CD4-positive, alpha-beta memory T cell (primary cell): ENCODE measurements around the gene GNB1L. TPM values are rescaled to one million over a fixed set of nuclear protein-coding genes. Genes with fewer than 3 reads are reported as not detected.

Source experiments
- CTCF ChIA-PET: fragments of 350-600 bp; sonication (Branson Sonifier 250); formaldehyde crosslinking; loops from one replicate; lab custom pipeline; 2021; ENCODE audit warnings: inconsistent platforms; ENCODE audit not compliant: partially characterized antibody; lab: Charles Lee
- POLR2A ChIA-PET: fragments of 350-600 bp; sonication (Branson Sonifier 250); formaldehyde crosslinking; loops from one replicate; lab custom pipeline; 2021; ENCODE audit not compliant: partially characterized antibody; lab: Charles Lee
- DNase-seq, 5 donors: peaks; one replicate each; pipeline versions ENCODE4 v3.0.0 to v3.0.0-alpha.2; 2020 to 2022; ENCODE audit warnings: mixed read lengths in 1 of 5
- H3K27ac ChIP-seq: one replicate; pipeline ENCODE4 v1.7.0; 2013; ENCODE audit warnings: low read depth, low read length
- H3K27me3 ChIP-seq: 2 replicates; pipeline ENCODE4 v1.7.0; 2013; ENCODE audit warnings: mild to moderate bottlenecking, low read length, moderate library complexity; ENCODE audit not compliant: insufficient read depth
- H3K36me3 ChIP-seq: 2 replicates; pipeline ENCODE4 v1.7.0; 2013; ENCODE audit warnings: mild to moderate bottlenecking, low read length, moderate library complexity; ENCODE audit not compliant: insufficient read depth
- H3K4me1 ChIP-seq: 2 replicates; pipeline ENCODE4 v1.7.0; 2013; ENCODE audit warnings: mild to moderate bottlenecking, low read length, moderate library complexity; ENCODE audit not compliant: insufficient read depth
- H3K4me3 ChIP-seq, 2 donors: one replicate each; pipeline ENCODE4 v1.7.0; 2013; ENCODE audit warnings: low read length in 2 of 2, mild to moderate bottlenecking in 1 of 2
- H3K9me3 ChIP-seq, 2 donors: one replicate each; pipeline ENCODE4 v1.7.0; 2013; ENCODE audit warnings: low read length in 2 of 2, control low read depth in 1 of 2; ENCODE audit not compliant: control insufficient read depth in 1 of 2
- H3K27ac Mint-ChIP-seq, 7 donors: one replicate each; pipeline ENCODE4 v1.8.0; 2020 to 2021; ENCODE audit warnings: mixed read lengths in 7 of 7, mild to moderate bottlenecking in 6 of 7, inconsistent platforms in 3 of 7, moderate library complexity in 3 of 7
- H3K27me3 Mint-ChIP-seq, 2 donors: one replicate each; pipeline ENCODE4 v1.8.0; 2020 to 2021; ENCODE audit warnings: mixed read lengths in 2 of 2
- H3K36me3 Mint-ChIP-seq, 2 donors: one replicate each; pipeline ENCODE4 v1.8.0; 2020 to 2021; ENCODE audit warnings: mixed read lengths in 2 of 2, inconsistent platforms in 1 of 2, mild to moderate bottlenecking in 1 of 2
- H3K4me1 Mint-ChIP-seq, 4 donors: one replicate each; pipeline ENCODE4 v1.8.0; 2020 to 2021; ENCODE audit warnings: mixed read lengths in 4 of 4, mild to moderate bottlenecking in 1 of 4
- H3K4me3 Mint-ChIP-seq, 8 donors: one replicate each; pipeline ENCODE4 v1.8.0; 2020 to 2021; ENCODE audit warnings: mixed read lengths in 8 of 8, mild to moderate bottlenecking in 7 of 8, moderate library complexity in 6 of 8, inconsistent platforms in 3 of 8
- H3K9me3 Mint-ChIP-seq, 8 donors: one replicate each; pipeline ENCODE4 v1.8.0; 2020 to 2021; ENCODE audit warnings: mixed read lengths in 8 of 8, mild to moderate bottlenecking in 5 of 8, inconsistent platforms in 3 of 8, moderate library complexity in 1 of 8
- intact Hi-C: fragments of 100-400 bp; cut with micrococcal nuclease; formaldehyde crosslinking; loops from one replicate; pipeline ENCODE4 v1.15.1; 2023
- polyA plus RNA-seq, 2 donors: library from polyadenylated mRNA; unstranded; fragments of 300-500 nt; fragmentation: Illumina TruSeq; gene quantifications; one replicate each; pipeline ENCODE4 v1.2.3, GENCODE V29; 2021
- total RNA-seq, 2 experiments: library from RNA; stranded (reverse); gene quantifications; one replicate each; pipeline ENCODE4 v1.2.3, GENCODE V29; 2021

Gene GNB1L
- total and polyA plus RNA-seq, 4 experiments from 2014 or later = 7.9 to 14.6 (median 10.7) TPM

GRCh38 chr22:19815093-19815822, 39.4 kb downstream of the GNB1L start:
- Mint-ChIP-seq H3K27ac (no peak overlapping the region), H3K4me1 (peaks cover 0 to 10% (median under 1%) of the 10 kb centered on the region in 4 donors), H3K27me3 (no peaks in the 10 kb centered on the region), H3K9me3 (no peaks in the 10 kb centered on the region), H3K4me3 (no peak overlapping the region), H3K36me3 (peaks cover 10 to 16% of the 10 kb centered on the region in 2 donors)
- Histone ChIP-seq H3K9me3 (no peaks in the 10 kb centered on the region), H3K4me1 (peaks cover 6% of the 10 kb centered on the region), H3K27me3 (no peaks in the 10 kb centered on the region), H3K4me3 (no peak overlapping the region), H3K36me3 (peaks cover 3% of the 10 kb centered on the region), H3K27ac (no peak overlapping the region)
- POLR2A ChIA-PET = no interaction called here
- DNase-seq = no peak
- CTCF ChIA-PET = interaction anchor here (1.1 kb wide), 1 partner anchor 85 kb away, joined by 3 read pairs; no protein-coding TSS in a partner anchor
- intact Hi-C loops = no loop called here

GRCh38 chr22:19814428-19814827, 40.2 kb downstream of the GNB1L start:
- Histone ChIP-seq H3K4me1 (peaks cover 6% of the 10 kb centered on the region), H3K27me3 (no peaks in the 10 kb centered on the region), H3K9me3 (no peaks in the 10 kb centered on the region), H3K4me3 (no peak overlapping the region), H3K27ac (no peak overlapping the region), H3K36me3 (no peaks in the 10 kb centered on the region)
- ChIA-PET POLR2A (no interaction called here), CTCF (interaction anchor here (1.1 kb wide), 1 partner anchor 84 kb away, joined by 3 read pairs; no protein-coding TSS in a partner anchor)
- Mint-ChIP-seq H3K27ac (no peak overlapping the region), H3K27me3 (no peaks in the 10 kb centered on the region), H3K36me3 (peaks cover 8 to 16% of the 10 kb centered on the region in 2 donors), H3K9me3 (no peaks in the 10 kb centered on the region), H3K4me1 (peaks cover 0 to 10% (median under 1%) of the 10 kb centered on the region in 4 donors), H3K4me3 (no peak overlapping the region)
- no peak for DNase-seq
- intact Hi-C loops = no loop called here

- Mint-ChIP-seq H3K27ac (peak overlapping the region in 1 of 7 donors; percentile 72), H3K27me3 (no peaks in the 10 kb centered on the region), H3K36me3 (peaks cover 8 to 16% of the 10 kb centered on the region in 2 donors), H3K9me3 (no peaks in the 10 kb centered on the region), H3K4me3 (no peak overlapping the region), H3K4me1 (peaks cover 0 to 10% (median under 1%) of the 10 kb centered on the region in 4 donors)
- Histone ChIP-seq H3K27me3 (no peaks in the 10 kb centered on the region), H3K4me1 (peaks cover 6% of the 10 kb centered on the region), H3K27ac (no peak overlapping the region), H3K4me3 (no peak overlapping the region), H3K36me3 (no peaks in the 10 kb centered on the region), H3K9me3 (no peaks in the 10 kb centered on the region)
- intact Hi-C loops = no loop called here
- ChIA-PET CTCF (no interaction called here), POLR2A (no interaction called here)
- no peak for DNase-seq
These were observed 41.8 kb downstream of the GNB1L start for GRCh38 chr22:19812910-19813309.

GRCh38 chr22:19811811-19812771, 42.6 kb downstream of the GNB1L start:
- Mint-ChIP-seq H3K27me3 (no peaks in the 10 kb centered on the region), H3K4me1 (peaks cover 0 to 10% (median under 1%) of the 10 kb centered on the region in 4 donors), H3K4me3 (no peak overlapping the region), H3K9me3 (no peaks in the 10 kb centered on the region), H3K27ac (no peak overlapping the region), H3K36me3 (peaks cover 11 to 16% of the 10 kb centered on the region in 2 donors)
- ChIA-PET CTCF (interaction anchor here (2.2 kb wide), 1 partner anchor 82 kb away, joined by 6 read pairs; no protein-coding TSS in a partner anchor), POLR2A (interaction anchor here (1.5 kb wide), 1 partner anchor 43 kb away, joined by 4 read pairs; the partner anchor contains the start of genes GNB1L and RTL10)
- no peak overlapping the region for H3K27ac ChIP-seq
- H3K4me1 ChIP-seq = peaks cover 11% of the 10 kb centered on the region
- H3K27me3 ChIP-seq = no peaks in the 10 kb centered on the region
- DNase-seq = no peak
- H3K9me3 ChIP-seq = no peaks in the 10 kb centered on the region
- intact Hi-C loops = no loop called here
- no peaks in the 10 kb centered on the region for H3K36me3 ChIP-seq
- no peak overlapping the region for H3K4me3 ChIP-seq

- peaks cover 2% of the 10 kb centered on the region for H3K36me3 ChIP-seq
- no peaks in the 10 kb centered on the region for H3K9me3 ChIP-seq
- H3K27ac ChIP-seq = no peak overlapping the region
- CTCF ChIA-PET = interaction anchor here (2.2 kb wide), 1 partner anchor 81 kb away, joined by 6 read pairs; no protein-coding TSS in a partner anchor
- DNase-seq = no peak
- no peaks in the 10 kb centered on the region for H3K27me3 Mint-ChIP-seq
- no peaks in the 10 kb centered on the region for H3K27me3 ChIP-seq
- H3K4me1 Mint-ChIP-seq = peaks cover 0 to 10% (median under 1%) of the 10 kb centered on the region in 4 donors
- no peak overlapping the region for H3K4me3 Mint-ChIP-seq
- H3K9me3 Mint-ChIP-seq = no peaks in the 10 kb centered on the region
- H3K4me3 ChIP-seq = no peak overlapping the region
- intact Hi-C loops = no loop called here
- H3K4me1 ChIP-seq = peaks cover 19% of the 10 kb centered on the region
- POLR2A ChIA-PET = interaction anchor here (1.0 to 1.5 kb wide), 2 partner anchors 13 to 44 kb away, joined by 3 to 4 read pairs; partner anchors contain the start of genes GNB1L and RTL10
- peak overlapping the region in 2 of 7 donors; percentile 13 to 16 for H3K27ac Mint-ChIP-seq
- H3K36me3 Mint-ChIP-seq = peaks cover 11 to 15% of the 10 kb centered on the region in 2 donors
These were observed 43.5 kb downstream of the GNB1L start for GRCh38 chr22:19811211-19811621.

- intact Hi-C loops = no loop called here
- DNase-seq = peak in 2 of 5 donors; percentile 5 to 12
- Mint-ChIP-seq H3K27ac (peak overlapping the region in 1 of 7 donors; percentile 13), H3K9me3 (no peaks in the 10 kb centered on the region), H3K4me3 (no peak overlapping the region), H3K36me3 (peaks cover 12 to 15% of the 10 kb centered on the region in 2 donors), H3K4me1 (peaks cover 0 to 10% (median 0%) of the 10 kb centered on the region in 4 donors), H3K27me3 (no peaks in the 10 kb centered on the region)
- POLR2A ChIA-PET = interaction anchor here (1.0 to 1.5 kb wide), 2 partner anchors 12 to 44 kb away, joined by 3 to 4 read pairs; partner anchors contain the start of genes GNB1L and RTL10
- CTCF ChIA-PET = interaction anchor here (2.2 kb wide), 1 partner anchor 80 kb away, joined by 6 read pairs; no protein-coding TSS in a partner anchor
- Histone ChIP-seq H3K27ac (no peak overlapping the region), H3K4me3 (no peak overlapping the region), H3K36me3 (peaks cover 6% of the 10 kb centered on the region), H3K9me3 (no peaks in the 10 kb centered on the region), H3K27me3 (no peaks in the 10 kb centered on the region), H3K4me1 (peaks cover 19% of the 10 kb centered on the region)
These were observed 44.1 kb downstream of the GNB1L start for GRCh38 chr22:19810381-19811201.
